NB4 (cell line): ENCODE measurements around the gene IGF1.

ENCODE experiments used
- CTCF ChIP-seq: IDR thresholded peaks from one replicate; pipeline ENCODE4 v1.5.1; 2012; ENCODE audit warnings: low read depth, low read length
- POLR2A ChIP-seq: IDR thresholded peaks from 2 replicates; pipeline ENCODE4 v1.6.1; 2011; ENCODE audit warnings: mild to moderate bottlenecking; ENCODE audit not compliant: insufficient read length; ENCODE audit errors: extremely low read depth

GRCh38 chr12:102396276-102396675 is 84.1 kb downstream of the IGF1 start:
- no peak for TF ChIP-seq CTCF
- no peak for TF ChIP-seq POLR2A
